HepG2 (cell line): ENCODE data around the gene CES1. TPM values are rescaled to one million over a fixed set of nuclear protein-coding genes. Genes with fewer than 3 reads are reported as not detected.

Source experiments
- ARID2 ChIP-seq: sonication (generic); formaldehyde crosslinking; IDR thresholded peaks from 2 replicates; pipeline ENCODE4 v1.8.1; 2022; ENCODE audit warnings: mild to moderate bottlenecking, missing genetic modification reagents, borderline replicate concordance
- ATAD3A ChIP-seq: sonication (generic); formaldehyde crosslinking; IDR thresholded peaks from 2 replicates; pipeline ENCODE4 v1.4.0; 2020; ENCODE audit warnings: missing genetic modification reagents
- CBX5 ChIP-seq: sonication (generic); formaldehyde crosslinking; IDR thresholded peaks from 2 replicates; pipeline ENCODE4 v1.4.0; 2020; ENCODE audit warnings: missing genetic modification reagents, borderline replicate concordance
- EEA1 ChIP-seq: sonication (generic); formaldehyde crosslinking; IDR thresholded peaks from 2 replicates; pipeline ENCODE4 v1.5.1; 2020; ENCODE audit warnings: mild to moderate bottlenecking, missing genetic modification reagents, borderline replicate concordance
- FOXA1 ChIP-seq, 2 experiments: fragments of 450-650 bp in 1 of 2; sonication (generic) in 1 of 2; formaldehyde crosslinking in 1 of 2; IDR thresholded peaks; 2 replicates each; pipeline versions ENCODE4 v1.4.0 to v1.6.1; 2016 to 2020; ENCODE audit warnings: missing genetic modification reagents in 1 of 2
- KLF11 ChIP-seq: IDR thresholded peaks from 2 replicates; pipeline ENCODE4 v1.6.1; 2016; ENCODE audit warnings: missing compliant biosample characterization
- KLF12 ChIP-seq: sonication (generic); formaldehyde crosslinking; IDR thresholded peaks from 2 replicates; pipeline ENCODE4 v1.4.0; 2020; ENCODE audit warnings: missing genetic modification reagents, borderline replicate concordance
- KMT2A ChIP-seq: sonication (generic); formaldehyde crosslinking; IDR thresholded peaks from 2 replicates; pipeline ENCODE4 v1.4.0; 2020; ENCODE audit warnings: missing genetic modification reagents
- MED1 ChIP-seq: sonication (generic); formaldehyde crosslinking; IDR thresholded peaks from 2 replicates; pipeline ENCODE4 v1.4.0; 2020; ENCODE audit warnings: missing genetic modification reagents
- MIER2 ChIP-seq: IDR thresholded peaks from 2 replicates; pipeline ENCODE4 v1.6.1; 2016; ENCODE audit warnings: missing biosample characterization, missing genetic modification reagents
- RBFOX2 ChIP-seq: fragments of 200-400 bp; formaldehyde crosslinking; IDR thresholded peaks from 2 replicates; pipeline ENCODE4 v1.6.1; 2017; ENCODE audit warnings: low read depth, mild to moderate bottlenecking, low read length
- REL ChIP-seq: sonication (generic); formaldehyde crosslinking; conservative IDR thresholded peaks from 2 replicates; pipeline ENCODE4 v1.8.0; 2022; ENCODE audit warnings: mild to moderate bottlenecking, missing genetic modification reagents, moderate library complexity
- SNAI1 ChIP-seq: sonication (generic); formaldehyde crosslinking; IDR thresholded peaks from 2 replicates; pipeline ENCODE4 v1.5.0; 2020; ENCODE audit warnings: mild to moderate bottlenecking, missing genetic modification reagents, borderline replicate concordance
- SRSF9 ChIP-seq: fragments of 200-400 bp; formaldehyde crosslinking; IDR thresholded peaks from 2 replicates; pipeline ENCODE4 v1.6.1; 2018; ENCODE audit warnings: borderline replicate concordance, mild to moderate bottlenecking, low read depth, low read length; ENCODE audit not compliant: insufficient read depth, poor library complexity, severe bottlenecking
- SRY ChIP-seq: sonication (generic); formaldehyde crosslinking; IDR thresholded peaks from 2 replicates; pipeline ENCODE4 v1.8.0; 2022; ENCODE audit warnings: mild to moderate bottlenecking, missing genetic modification reagents
- TCF7 ChIP-seq: sonication (generic); IDR thresholded peaks from 2 replicates; pipeline ENCODE4 v1.6.1; 2016; ENCODE audit warnings: antibody characterized with exemption, low read depth
- TSC22D2 ChIP-seq: sonication (generic); formaldehyde crosslinking; IDR thresholded peaks from 2 replicates; pipeline ENCODE4 v1.5.1; 2020; ENCODE audit warnings: missing genetic modification reagents, mild to moderate bottlenecking, borderline replicate concordance
- ZNF672 ChIP-seq: sonication (generic); formaldehyde crosslinking; IDR thresholded peaks from 2 replicates; pipeline ENCODE4 v1.8.1; 2022; ENCODE audit warnings: missing genetic modification reagents
- ZNF776 ChIP-seq: sonication (generic); formaldehyde crosslinking; IDR thresholded peaks from 2 replicates; pipeline ENCODE4 v1.4.0; 2020; ENCODE audit warnings: mild to moderate bottlenecking, missing genetic modification reagents
- polyA plus RNA-seq, 8 experiments: library from polyadenylated mRNA; depleted of rRNA in 3 of 8; stranded (reverse) in 7 of 8; unstranded in 1 of 8; fragments of >200 nt; fragmentation: Illumina TruSeq in 4 of 8; extraction: Trizol in 4 of 8; gene quantifications; 2 replicates each; pipeline versions ENCODE4 v1.2.1 to v1.2.3, GENCODE V29; 2011 to 2016; ENCODE audit warnings: low read depth in 4 of 8, missing spikeins in 1 of 8, mixed read lengths in 1 of 8; ENCODE audit not compliant: insufficient read depth in 1 of 8
- total RNA-seq, 5 experiments: library from RNA; depleted of rRNA; stranded (reverse); fragments of >200 nt; fragmentation: Illumina TruSeq; extraction: Trizol; gene quantifications; 2 replicates each; pipeline ENCODE4 v1.2.3, GENCODE V29; 2016; ENCODE audit warnings: low read depth in 1 of 5
- TF ChIP-seq, protein P1 (sequence below): IDR thresholded peaks from 2 replicates; pipeline ENCODE4 v1.6.1; 2016
- TF ChIP-seq, protein P2 (sequence below): sonication (generic); formaldehyde crosslinking; IDR thresholded peaks from 2 replicates; pipeline ENCODE4 v1.4.0; 2020; ENCODE audit warnings: missing genetic modification reagents, borderline replicate concordance
- TF ChIP-seq, protein P3 (sequence below): sonication (generic); formaldehyde crosslinking; IDR thresholded peaks from 2 replicates; pipeline ENCODE4 v1.5.0; 2020; ENCODE audit warnings: mild to moderate bottlenecking, missing genetic modification reagents
- TF ChIP-seq, protein P4 (sequence below): IDR thresholded peaks from 2 replicates; pipeline ENCODE4 v1.6.1; 2016

The CES1 gene
- total and polyA plus RNA-seq, 2 of the 13 experiments (the other 11 are each of a cell fraction or from before 2014, with no cell fraction given) = 136 to 198 TPM

DNA sequence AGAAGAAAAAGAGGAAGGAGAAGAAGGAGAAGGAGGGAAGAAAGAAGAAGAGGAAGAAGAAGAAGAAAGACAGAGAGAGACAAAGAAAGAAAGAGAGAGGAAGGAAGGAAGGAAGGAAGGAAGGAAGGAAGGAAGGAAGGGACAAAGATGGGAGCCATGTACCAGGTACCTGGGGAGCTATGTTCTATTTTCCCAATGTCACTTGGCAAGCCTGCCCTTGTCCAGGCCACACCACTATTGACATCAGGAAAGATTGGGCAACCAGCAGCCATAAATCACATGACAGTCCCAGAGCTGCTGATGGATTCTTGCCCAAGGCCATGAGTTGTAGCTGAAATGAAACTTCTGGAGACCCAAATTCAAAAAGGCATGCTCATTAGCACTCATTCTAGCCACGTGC, 2.7 kb upstream of the CES1 start (continued):
- TF ChIP-seq, protein P1, sequence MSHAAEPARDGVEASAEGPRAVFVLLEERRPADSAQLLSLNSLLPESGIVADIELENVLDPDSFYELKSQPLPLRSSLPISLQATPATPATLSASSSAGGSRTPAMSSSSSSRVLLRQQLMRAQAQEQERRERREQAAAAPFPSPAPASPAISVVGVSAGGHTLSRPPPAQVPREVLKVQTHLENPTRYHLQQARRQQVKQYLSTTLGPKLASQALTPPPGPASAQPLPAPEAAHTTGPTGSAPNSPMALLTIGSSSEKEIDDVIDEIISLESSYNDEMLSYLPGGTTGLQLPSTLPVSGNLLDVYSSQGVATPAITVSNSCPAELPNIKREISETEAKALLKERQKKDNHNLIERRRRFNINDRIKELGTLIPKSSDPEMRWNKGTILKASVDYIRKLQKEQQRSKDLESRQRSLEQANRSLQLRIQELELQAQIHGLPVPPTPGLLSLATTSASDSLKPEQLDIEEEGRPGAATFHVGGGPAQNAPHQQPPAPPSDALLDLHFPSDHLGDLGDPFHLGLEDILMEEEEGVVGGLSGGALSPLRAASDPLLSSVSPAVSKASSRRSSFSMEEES (CRISPR knock-in tag) = peak; percentile 91
- TF ChIP-seq FOXA1 (IDR thresholded peaks at IDR 0.05) (no peak), FOXA1 (CRISPR knock-in tag; IDR thresholded peaks at IDR 0.05) (peak; percentile 81), ZNF776 (CRISPR knock-in tag) (no peak), CBX5 (CRISPR knock-in tag) (0 out of 2 replicates have a peak, but pooled peaks have one; percentile 39), SNAI1 (CRISPR knock-in tag) (no peak), KLF11 (CRISPR knock-in tag) (no peak), TCF7 (no peak), KMT2A (CRISPR knock-in tag) (no peak), MED1 (CRISPR knock-in tag) (0 out of 2 replicates have a peak, but pooled peaks have one; percentile 38), ARID2 (CRISPR knock-in tag) (no peak), SRY (no peak), TSC22D2 (CRISPR knock-in tag) (no peak), RBFOX2 (no peak), ATAD3A (CRISPR knock-in tag) (no peak), EEA1 (no peak), KLF12 (no peak), REL (no peak), MIER2 (CRISPR knock-in tag) (no peak), SRSF9 (no peak), ZNF672 (CRISPR knock-in tag) (no peak)
- TF ChIP-seq, protein P2, sequence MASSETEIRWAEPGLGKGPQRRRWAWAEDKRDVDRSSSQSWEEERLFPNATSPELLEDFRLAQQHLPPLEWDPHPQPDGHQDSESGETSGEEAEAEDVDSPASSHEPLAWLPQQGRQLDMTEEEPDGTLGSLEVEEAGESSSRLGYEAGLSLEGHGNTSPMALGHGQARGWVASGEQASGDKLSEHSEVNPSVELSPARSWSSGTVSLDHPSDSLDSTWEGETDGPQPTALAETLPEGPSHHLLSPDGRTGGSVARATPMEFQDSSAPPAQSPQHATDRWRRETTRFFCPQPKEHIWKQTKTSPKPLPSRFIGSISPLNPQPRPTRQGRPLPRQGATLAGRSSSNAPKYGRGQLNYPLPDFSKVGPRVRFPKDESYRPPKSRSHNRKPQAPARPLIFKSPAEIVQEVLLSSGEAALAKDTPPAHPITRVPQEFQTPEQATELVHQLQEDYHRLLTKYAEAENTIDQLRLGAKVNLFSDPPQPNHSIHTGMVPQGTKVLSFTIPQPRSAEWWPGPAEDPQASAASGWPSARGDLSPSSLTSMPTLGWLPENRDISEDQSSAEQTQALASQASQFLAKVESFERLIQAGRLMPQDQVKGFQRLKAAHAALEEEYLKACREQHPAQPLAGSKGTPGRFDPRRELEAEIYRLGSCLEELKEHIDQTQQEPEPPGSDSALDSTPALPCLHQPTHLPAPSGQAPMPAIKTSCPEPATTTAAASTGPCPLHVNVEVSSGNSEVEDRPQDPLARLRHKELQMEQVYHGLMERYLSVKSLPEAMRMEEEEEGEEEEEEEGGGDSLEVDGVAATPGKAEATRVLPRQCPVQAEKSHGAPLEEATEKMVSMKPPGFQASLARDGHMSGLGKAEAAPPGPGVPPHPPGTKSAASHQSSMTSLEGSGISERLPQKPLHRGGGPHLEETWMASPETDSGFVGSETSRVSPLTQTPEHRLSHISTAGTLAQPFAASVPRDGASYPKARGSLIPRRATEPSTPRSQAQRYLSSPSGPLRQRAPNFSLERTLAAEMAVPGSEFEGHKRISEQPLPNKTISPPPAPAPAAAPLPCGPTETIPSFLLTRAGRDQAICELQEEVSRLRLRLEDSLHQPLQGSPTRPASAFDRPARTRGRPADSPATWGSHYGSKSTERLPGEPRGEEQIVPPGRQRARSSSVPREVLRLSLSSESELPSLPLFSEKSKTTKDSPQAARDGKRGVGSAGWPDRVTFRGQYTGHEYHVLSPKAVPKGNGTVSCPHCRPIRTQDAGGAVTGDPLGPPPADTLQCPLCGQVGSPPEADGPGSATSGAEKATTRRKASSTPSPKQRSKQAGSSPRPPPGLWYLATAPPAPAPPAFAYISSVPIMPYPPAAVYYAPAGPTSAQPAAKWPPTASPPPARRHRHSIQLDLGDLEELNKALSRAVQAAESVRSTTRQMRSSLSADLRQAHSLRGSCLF (CRISPR knock-in tag) = no peak
- TF ChIP-seq, protein P3, sequence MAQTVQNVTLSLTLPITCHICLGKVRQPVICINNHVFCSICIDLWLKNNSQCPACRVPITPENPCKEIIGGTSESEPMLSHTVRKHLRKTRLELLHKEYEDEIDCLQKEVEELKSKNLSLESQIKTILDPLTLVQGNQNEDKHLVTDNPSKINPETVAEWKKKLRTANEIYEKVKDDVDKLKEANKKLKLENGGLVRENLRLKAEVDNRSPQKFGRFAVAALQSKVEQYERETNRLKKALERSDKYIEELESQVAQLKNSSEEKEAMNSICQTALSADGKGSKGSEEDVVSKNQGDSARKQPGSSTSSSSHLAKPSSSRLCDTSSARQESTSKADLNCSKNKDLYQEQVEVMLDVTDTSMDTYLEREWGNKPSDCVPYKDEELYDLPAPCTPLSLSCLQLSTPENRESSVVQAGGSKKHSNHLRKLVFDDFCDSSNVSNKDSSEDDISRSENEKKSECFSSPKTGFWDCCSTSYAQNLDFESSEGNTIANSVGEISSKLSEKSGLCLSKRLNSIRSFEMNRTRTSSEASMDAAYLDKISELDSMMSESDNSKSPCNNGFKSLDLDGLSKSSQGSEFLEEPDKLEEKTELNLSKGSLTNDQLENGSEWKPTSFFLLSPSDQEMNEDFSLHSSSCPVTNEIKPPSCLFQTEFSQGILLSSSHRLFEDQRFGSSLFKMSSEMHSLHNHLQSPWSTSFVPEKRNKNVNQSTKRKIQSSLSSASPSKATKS (CRISPR knock-in tag) = no peak
- TF ChIP-seq, protein P4, sequence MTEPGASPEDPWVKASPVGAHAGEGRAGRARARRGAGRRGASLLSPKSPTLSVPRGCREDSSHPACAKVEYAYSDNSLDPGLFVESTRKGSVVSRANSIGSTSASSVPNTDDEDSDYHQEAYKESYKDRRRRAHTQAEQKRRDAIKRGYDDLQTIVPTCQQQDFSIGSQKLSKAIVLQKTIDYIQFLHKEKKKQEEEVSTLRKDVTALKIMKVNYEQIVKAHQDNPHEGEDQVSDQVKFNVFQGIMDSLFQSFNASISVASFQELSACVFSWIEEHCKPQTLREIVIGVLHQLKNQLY = 0 out of 2 replicates have a peak, but pooled peaks have one; percentile 28
